NT2/D1 (cell line): ENCODE results near the gene OR2F1.
"Not testable (repeated sequence)": the region's sequence is repeated elsewhere in the genome, so short reads cannot be mapped to it uniquely, and the experiment has no call there.

ENCODE experiments used
- DNase-seq: peaks from one replicate; pipeline ENCODE4 v3.0.0-alpha.2; 2011; ENCODE audit warnings: low read depth, low spot score
- H3K27me3 ChIP-seq: 2 replicates; pipeline ENCODE4 v1.6.0; 2011; ENCODE audit warnings: mild to moderate bottlenecking; ENCODE audit not compliant: insufficient read length, insufficient read depth
- H3K36me3 ChIP-seq: 2 replicates; pipeline ENCODE4 v1.6.1; 2011; ENCODE audit warnings: mild to moderate bottlenecking, low read length, mixed read lengths; ENCODE audit not compliant: insufficient read depth, insufficient read length
- H3K4me1 ChIP-seq: 2 replicates; pipeline ENCODE4 v1.5.1; 2011; ENCODE audit not compliant: insufficient read depth, insufficient read length
- H3K4me3 ChIP-seq: 2 replicates; pipeline ENCODE4 v1.5.1; 2011; ENCODE audit warnings: low read depth; ENCODE audit not compliant: insufficient read length
- H3K9ac ChIP-seq: 2 replicates; pipeline ENCODE4 v1.6.0; 2011; ENCODE audit warnings: low read depth; ENCODE audit not compliant: insufficient read length
- H3K9me3 ChIP-seq: 2 replicates; pipeline ENCODE4 v1.5.1; 2011; ENCODE audit warnings: mild to moderate bottlenecking, low read length; ENCODE audit not compliant: insufficient read depth
- SUZ12 ChIP-seq: IDR thresholded peaks from 2 replicates; pipeline ENCODE4 v1.6.1; 2011; ENCODE audit not compliant: insufficient read length, insufficient read depth; ENCODE audit errors: extremely low read depth
- YY1 ChIP-seq: IDR thresholded peaks from 2 replicates; pipeline ENCODE4 v1.6.1; 2011; ENCODE audit not compliant: insufficient read length, insufficient read depth
- ZNF274 ChIP-seq: IDR thresholded peaks from 2 replicates; pipeline ENCODE4 v1.6.1; 2011; ENCODE audit warnings: mild to moderate bottlenecking, low read depth, low read length

The OR2F1 gene

DNA sequence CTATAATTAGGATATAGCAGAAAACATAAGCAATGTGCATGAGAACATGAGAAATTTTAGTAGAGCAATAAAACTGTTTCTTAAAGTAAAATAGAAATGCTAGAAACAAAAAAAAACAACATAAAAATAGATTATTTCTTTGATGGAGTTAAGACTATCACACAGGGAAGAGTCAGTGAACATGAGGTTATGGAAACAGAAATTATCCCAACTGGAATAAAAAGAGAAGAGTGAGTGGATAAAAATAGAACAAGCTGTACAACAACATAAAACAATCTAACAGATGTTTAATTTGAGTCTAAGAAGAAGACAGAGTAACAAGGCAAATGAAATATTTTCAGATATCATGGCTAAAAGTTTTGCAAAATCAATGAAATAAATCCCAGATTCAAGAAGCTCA is 38.0 kb downstream of the OR2F1 start:
- H3K36me3 ChIP-seq: no peaks in the 10 kb centered on the region
- DNase-seq: no peak
- H3K27me3 ChIP-seq: no peaks in the 10 kb centered on the region
- TF ChIP-seq YY1 (no peak), SUZ12 (no peak), ZNF274 (no peak)
- H3K9ac ChIP-seq: no peak overlapping the region
- no peak overlapping the region for H3K4me3 ChIP-seq
- H3K4me1 ChIP-seq: no peaks in the 10 kb centered on the region
- H3K9me3 ChIP-seq: 0 out of 2 replicates have a peak, but pooled peaks cover 6% of the 10 kb centered on the region

GRCh38 chr7:143993924-143994323 is 39.3 kb downstream of the OR2F1 start:
- H3K9ac ChIP-seq: no peak overlapping the region
- no peak for DNase-seq
- H3K4me1 ChIP-seq: no peaks in the 10 kb centered on the region
- no peaks in the 10 kb centered on the region for H3K36me3 ChIP-seq
- no peaks in the 10 kb centered on the region for H3K27me3 ChIP-seq
- TF ChIP-seq YY1: no peak
- no peak for TF ChIP-seq ZNF274
- TF ChIP-seq SUZ12: no peak
- no peak overlapping the region for H3K4me3 ChIP-seq
- H3K9me3 ChIP-seq: 0 out of 2 replicates have a peak, but pooled peaks cover 6% of the 10 kb centered on the region

GRCh38 chr7:144000020-144000419 is 45.4 kb downstream of the OR2F1 start, which contains the start of gene OR6B1:
Gene OR6B1, plus strand, starts transcription at chr7:144000320. Its CDS starts 3,677 bp downstream, at chr7:144003997.
- no peaks in the 10 kb centered on the region for H3K9me3 ChIP-seq
- no peak for TF ChIP-seq YY1
- no peak for TF ChIP-seq ZNF274
- no peak for TF ChIP-seq SUZ12
- no peaks in the 10 kb centered on the region for H3K27me3 ChIP-seq
- no peaks in the 10 kb centered on the region for H3K4me1 ChIP-seq
- no peaks in the 10 kb centered on the region for H3K36me3 ChIP-seq
- no peak within 1 kb of the TSS for H3K9ac ChIP-seq
- no peak for DNase-seq
- H3K4me3 ChIP-seq: no peak within 1 kb of the TSS

GRCh38 chr7:144001543-144001942 is 46.9 kb downstream of the OR2F1 start:
- DNase-seq: no peak
- H3K4me3 ChIP-seq: no peak overlapping the region
- TF ChIP-seq YY1 (no peak), ZNF274 (no peak), SUZ12 (no peak)
- no peaks in the 10 kb centered on the region for H3K27me3 ChIP-seq
- H3K4me1 ChIP-seq: no peaks in the 10 kb centered on the region
- no peak overlapping the region for H3K9ac ChIP-seq
- H3K9me3 ChIP-seq: no peaks in the 10 kb centered on the region
- H3K36me3 ChIP-seq: no peaks in the 10 kb centered on the region

DNA sequence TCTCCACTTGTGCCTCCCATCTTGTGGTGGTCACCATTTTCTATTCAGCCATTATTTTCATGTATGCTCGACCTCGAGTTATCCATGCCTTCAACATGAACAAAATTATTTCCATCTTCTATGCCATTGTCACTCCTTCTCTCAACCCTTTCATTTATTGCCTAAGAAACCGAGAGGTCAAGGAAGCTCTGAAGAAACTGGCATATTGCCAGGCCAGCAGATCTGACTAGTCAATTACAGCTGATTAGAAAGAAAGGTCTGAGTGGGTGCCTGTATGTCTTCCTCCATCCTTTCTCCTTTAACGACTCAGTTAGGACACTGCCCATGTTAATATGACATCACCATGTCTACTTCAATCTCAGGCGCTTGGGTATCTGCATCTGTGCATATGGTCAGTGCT is 50.1 kb downstream of the OR2F1 start:
- Histone ChIP-seq H3K27me3 (no peaks in the 10 kb centered on the region), H3K4me3 (no peak overlapping the region), H3K9ac (no peak overlapping the region), H3K36me3 (no peaks in the 10 kb centered on the region), H3K9me3 (peaks cover 8% of the 10 kb centered on the region), H3K4me1 (no peaks in the 10 kb centered on the region)
- no peak for TF ChIP-seq ZNF274
- TF ChIP-seq SUZ12: no peak
- TF ChIP-seq YY1: no peak
- no peak for DNase-seq

DNA sequence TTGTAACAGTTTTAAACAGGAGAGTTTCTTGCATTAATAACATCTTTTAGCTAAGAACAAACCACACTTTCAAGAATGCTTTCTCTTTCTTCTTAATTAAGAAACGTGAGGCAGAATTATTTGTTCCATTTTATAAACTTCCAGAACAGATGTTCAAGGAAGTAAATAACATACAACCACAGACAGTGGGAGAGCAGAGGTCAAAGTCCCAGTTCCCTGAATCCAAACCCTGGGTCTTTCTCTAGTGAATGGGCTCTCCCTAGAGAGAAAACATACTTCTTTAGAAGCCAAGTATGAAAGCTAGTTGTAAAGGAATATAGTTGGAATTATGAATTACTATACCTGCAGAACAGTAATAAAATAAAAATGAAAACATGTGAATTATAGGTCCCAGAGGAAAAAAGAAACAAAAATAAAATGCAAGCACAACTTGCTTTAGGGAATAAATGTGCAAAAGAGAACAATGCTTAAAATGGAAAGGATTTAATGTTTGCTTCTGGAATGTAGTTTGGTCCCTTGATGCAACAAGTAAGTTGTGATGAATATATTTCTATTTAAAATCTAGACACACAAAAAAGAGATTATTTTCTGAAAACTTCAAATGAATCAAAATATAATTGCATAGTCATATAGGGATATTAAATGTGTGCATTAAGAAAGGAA is 51.5 kb downstream of the OR2F1 start:
- no peak for TF ChIP-seq SUZ12
- no peak for TF ChIP-seq ZNF274
- no peak for TF ChIP-seq YY1
- Histone ChIP-seq H3K27me3 (no peaks in the 10 kb centered on the region), H3K4me1 (no peaks in the 10 kb centered on the region), H3K36me3 (no peaks in the 10 kb centered on the region), H3K4me3 (no peak overlapping the region), H3K9ac (no peak overlapping the region), H3K9me3 (peaks cover 10% of the 10 kb centered on the region)
- no peak for DNase-seq

DNA sequence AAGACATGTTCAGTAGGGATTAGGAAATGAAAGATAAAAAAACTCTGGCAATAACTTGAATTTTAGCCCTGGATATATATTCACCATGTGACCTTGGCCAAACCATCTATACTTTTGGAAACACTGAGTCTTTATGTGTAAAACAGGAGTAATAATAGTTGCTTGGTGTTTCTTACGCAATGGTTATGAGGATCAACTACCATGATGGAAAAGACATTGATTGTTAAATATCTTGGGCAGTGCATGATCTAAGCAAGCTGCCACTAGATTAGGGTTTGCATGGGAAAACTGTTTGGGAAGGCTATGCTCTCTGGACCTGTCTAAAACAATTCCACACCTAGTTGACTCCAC is 52.0 kb downstream of the OR2F1 start:
- no peak for TF ChIP-seq SUZ12
- no peak for TF ChIP-seq ZNF274
- TF ChIP-seq YY1: no peak
- H3K9ac ChIP-seq: no peak overlapping the region
- no peaks in the 10 kb centered on the region for H3K36me3 ChIP-seq
- no peaks in the 10 kb centered on the region for H3K27me3 ChIP-seq
- no peak overlapping the region for H3K4me3 ChIP-seq
- H3K9me3 ChIP-seq: peaks cover 10% of the 10 kb centered on the region
- H3K4me1 ChIP-seq: no peaks in the 10 kb centered on the region
- no peak for DNase-seq

- DNase-seq: no peak
- no peaks in the 10 kb centered on the region for H3K4me1 ChIP-seq
- H3K27me3 ChIP-seq: no peaks in the 10 kb centered on the region
- H3K36me3 ChIP-seq: no peaks in the 10 kb centered on the region
- H3K9ac ChIP-seq: no peak overlapping the region
- H3K4me3 ChIP-seq: no peak overlapping the region
- peaks cover 10% of the 10 kb centered on the region for H3K9me3 ChIP-seq
- TF ChIP-seq ZNF274: no peak
- TF ChIP-seq SUZ12: no peak
- no peak for TF ChIP-seq YY1
These were observed 54.7 kb downstream of the OR2F1 start for GRCh38 chr7:144009361-144009760.

DNA sequence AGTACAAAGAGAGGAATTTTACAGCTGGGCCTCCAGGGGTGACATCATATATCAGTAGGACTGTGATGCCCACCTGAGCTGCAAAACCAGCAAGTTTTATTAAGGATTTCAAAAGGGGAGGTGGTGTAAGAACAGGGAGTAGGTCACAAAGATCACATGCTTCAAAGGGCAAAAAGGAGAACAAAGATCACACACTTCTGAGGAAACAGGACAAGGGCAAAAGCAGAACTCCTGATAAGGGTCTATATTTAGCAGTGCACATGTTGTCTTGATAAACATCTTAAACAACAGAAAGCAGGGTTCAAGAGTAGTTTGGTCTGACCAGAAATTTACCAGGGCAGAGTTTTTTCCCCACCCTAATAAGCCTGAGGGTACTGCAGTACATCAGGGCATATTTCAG is 55.4 kb downstream of the OR2F1 start:
- not testable (repeated sequence) for H3K9me3 ChIP-seq, H3K4me3 ChIP-seq, H3K27me3 ChIP-seq, H3K36me3 ChIP-seq, DNase-seq, H3K4me1 ChIP-seq, H3K9ac ChIP-seq

DNA sequence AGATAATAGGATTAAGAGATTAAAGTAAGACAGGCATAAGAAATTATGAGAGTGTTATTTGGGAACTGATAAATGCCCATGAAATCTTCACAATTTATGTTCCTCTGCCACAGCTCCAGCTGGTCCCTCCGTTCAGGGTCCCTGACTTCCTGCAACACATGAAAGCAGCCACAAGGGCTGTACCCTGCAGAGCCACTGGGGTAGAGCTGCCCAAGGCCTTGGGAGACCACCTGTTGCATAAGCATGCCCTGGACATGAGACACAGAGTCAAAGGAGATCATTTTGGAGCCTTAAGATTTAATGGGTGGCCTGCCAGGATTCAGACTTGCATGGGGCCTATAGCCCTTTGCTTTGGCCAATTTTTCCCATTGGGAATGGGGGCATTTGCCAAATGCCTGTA is 56.2 kb downstream of the OR2F1 start:
- H3K4me3 ChIP-seq, H3K9me3 ChIP-seq, H3K27me3 ChIP-seq, H3K36me3 ChIP-seq, H3K4me1 ChIP-seq, DNase-seq, H3K9ac ChIP-seq: not testable (repeated sequence)
